Pancreas (tissue), 10 donors: Measurements from ENCODE around the gene IL6R. TPM values are rescaled to one million over a fixed set of nuclear protein-coding genes. Genes with fewer than 3 reads are reported as not detected.

Experiments
- ATAC-seq, 4 donors: fragments of 200-7000 bp; cut with Tn5 transposase; one replicate each; pipeline versions ENCODE4 v1.8.0 to v1.9.1; 2020; ENCODE audit warnings: mild to moderate bottlenecking in 4 of 4, moderate library complexity in 4 of 4
- DNase-seq, 6 donors: peaks; one replicate each; pipeline ENCODE4 v3.0.0-alpha.2; 2020
- FAIRE-seq: peaks from 2 replicates; lab custom pipeline; 2012; peaks lifted over from hg19 to GRCh38; lab: Jason Lieb, UNC
- H3K27ac ChIP-seq, 4 donors: fragments of 200-600 bp; sonication (generic); 1 replicate in 3 of 4; 2 replicates in 1 of 4; pipeline versions ENCODE4 v1.5.0 to v1.8.0; 2020
- H3K27me3 ChIP-seq, 4 donors: fragments of 200-600 bp; one replicate each; pipeline ENCODE4 v1.8.0; 2021
- H3K36me3 ChIP-seq, 3 donors: fragments of 200-600 bp; sonication (generic) in 1 of 3; one replicate each; pipeline versions ENCODE4 v1.5.0 to v1.8.0; 2020 to 2021
- H3K4me1 ChIP-seq, 3 donors: fragments of 200-600 bp; one replicate each; pipeline ENCODE4 v1.8.0; 2021
- H3K4me3 ChIP-seq, 4 donors: fragments of 200-600 bp; sonication (generic) in 2 of 4; one replicate each; pipeline versions ENCODE4 v1.5.0 to v1.8.0; 2020 to 2021
- H3K9me3 ChIP-seq, 4 donors: fragments of 200-600 bp; one replicate each; pipeline ENCODE4 v1.8.0; 2021
- CTCF ChIP-seq, 4 donors: fragments of 200-600 bp; sonication (generic) in 3 of 4; IDR thresholded peaks; one replicate each; pipeline versions ENCODE4 v1.5.0 to v1.8.0; 2021; ENCODE audit warnings: antibody characterized with exemption in 4 of 4
- WGBS, 2 donors: extraction: QIAGEN DNeasy Blood & Tissue Kit; methylation state at CpG; one replicate each; pipeline ENCODE4 v1.1.7; 2013; 5-methylcytosine and 5-hydroxymethylcytosine counted together
- intact Hi-C, 3 donors: fragments of 100-400 bp; cut with DNase I; formaldehyde crosslinking; loops; one replicate each; pipeline versions ENCODE4 v1.11.1 to v1.14.2; 2022
- polyA plus RNA-seq, 2 donors: library from polyadenylated mRNA; stranded (reverse); fragments of 200-250 nt; gene quantifications; one replicate each; pipeline ENCODE4 v1.2.3, GENCODE V29; 2013
- total RNA-seq, 6 donors: library from RNA; stranded (reverse); fragmentation: NEBNext Ultra II Directional in 4 of 6; extraction: Animal tissue kit (Norgen Biotek cat#: 25700) in 4 of 6; gene quantifications; one replicate each; pipeline versions ENCODE4 v1.2.1 to v1.2.4, GENCODE V29; 2021 to 2023
- donor health status: healthy with polysubstance abuse.
- donor health status: DM: no; HTN: no; CAD: no; lungs with moderate emphysema.
- donor health status: DM: no; HTN: no; CAD: no.
- donor health status: control.
- donor health status: control.
- donor health status: Bipolar disorder and iron deficiency.
- donor health status: DM: yes; HTN: yes; CAD: no.
- donor health status: DM: no; HTN: no; CAD: no.
- donor health status: DM: no; HTN: no; CAD: no.
- donor health status: DM: yes; HTN: yes; CAD: no.

Gene IL6R
- total and polyA plus RNA-seq, 8 donors: 2.2 to 12.9 (median 7.1) TPM

GRCh38 chr1:154433161-154433764, 28.1 kb downstream of the IL6R start:
- no peak for TF ChIP-seq CTCF (IDR thresholded peaks at IDR 0.05)
- 87 to 89% methylated on average over 9 of the region's 9 CpGs for WGBS, 2 donors
- DNase-seq: no peak
- no peak overlapping the region for H3K4me3 ChIP-seq
- no peaks in the 10 kb centered on the region for H3K9me3 ChIP-seq
- ATAC-seq: no peak
- H3K4me1 ChIP-seq: no peaks in the 10 kb centered on the region
- no peak overlapping the region for H3K27ac ChIP-seq
- no peak for FAIRE-seq
- no peaks in the 10 kb centered on the region for H3K27me3 ChIP-seq
- intact Hi-C loops: no loop called here
- no peaks in the 10 kb centered on the region for H3K36me3 ChIP-seq

- 52 to 64% methylated on average over 18 of the region's 18 CpGs for WGBS, 2 donors
- no peak for FAIRE-seq
- intact Hi-C loops: no loop called here
- TF ChIP-seq CTCF (IDR thresholded peaks at IDR 0.05): no peak
- H3K9me3 ChIP-seq: no peaks in the 10 kb centered on the region
- ATAC-seq: peak; percentile 19 to 71 (median 38)
- H3K4me1 ChIP-seq: no peaks in the 10 kb centered on the region
- H3K27ac ChIP-seq: peak overlapping the region in 2 of 4 donors; percentile 13 to 25
- DNase-seq: peak in 1 of 6 donors; percentile 44
- H3K27me3 ChIP-seq: no peaks in the 10 kb centered on the region
- H3K4me3 ChIP-seq: no peak overlapping the region
- no peaks in the 10 kb centered on the region for H3K36me3 ChIP-seq
These were observed 29.4 kb downstream of the IL6R start for GRCh38 chr1:154434346-154435085.

GRCh38 chr1:154435599-154436200, 30.6 kb downstream of the IL6R start:
- DNase-seq: peak in 1 of 6 donors; percentile 76
- no peak for ATAC-seq
- H3K4me3 ChIP-seq: no peak overlapping the region
- no peaks in the 10 kb centered on the region for H3K9me3 ChIP-seq
- intact Hi-C loops: no loop called here
- peaks cover 0 to 4% (median 0%) of the 10 kb centered on the region in 3 donors for H3K4me1 ChIP-seq
- no peak for FAIRE-seq
- no peak overlapping the region for H3K27ac ChIP-seq
- WGBS, 2 donors: 91 to 93% methylated on average over 15 of the region's 15 CpGs
- H3K36me3 ChIP-seq: no peaks in the 10 kb centered on the region
- H3K27me3 ChIP-seq: no peaks in the 10 kb centered on the region
- no peak for TF ChIP-seq CTCF (IDR thresholded peaks at IDR 0.05)

- WGBS, 2 donors: 68 to 76% methylated on average over 9 of the region's 9 CpGs
- no peaks in the 10 kb centered on the region for H3K27me3 ChIP-seq
- intact Hi-C loops: no loop called here
- H3K9me3 ChIP-seq: no peaks in the 10 kb centered on the region
- ATAC-seq (no peak), FAIRE-seq (no peak), DNase-seq (no peak)
- no peak overlapping the region for H3K4me3 ChIP-seq
- H3K4me1 ChIP-seq: peaks cover 0 to 4% (median 0%) of the 10 kb centered on the region in 3 donors
- no peak for TF ChIP-seq CTCF (IDR thresholded peaks at IDR 0.05)
- no peak overlapping the region for H3K27ac ChIP-seq
- H3K36me3 ChIP-seq: no peaks in the 10 kb centered on the region
These were observed 31.3 kb downstream of the IL6R start for GRCh38 chr1:154436433-154436832.
